Mucosa of descending colon (tissue), 3 donors: ENCODE measurements around the gene C15orf62. TPM values are rescaled to one million over a fixed set of nuclear protein-coding genes. Genes with fewer than 3 reads are reported as not detected.
A peak's percentile ranks its signal among the peaks of the same experiment; 100 is the strongest.

ENCODE experiments used
- ATAC-seq: fragments of 200-7000 bp; cut with Tn5 transposase; one replicate; pipeline ENCODE4 v1.9.1; 2020; ENCODE audit warnings: mild to moderate bottlenecking, moderate library complexity
- DNase-seq, 3 donors: peaks; one replicate each; pipeline ENCODE4 v3.0.0-alpha.2; 2020
- H3K36me3 ChIP-seq: fragments of 200-600 bp; one replicate; pipeline ENCODE4 v1.8.0; 2021; ENCODE audit warnings: low read depth, mild to moderate bottlenecking
- H3K4me1 ChIP-seq: fragments of 200-600 bp; one replicate; pipeline ENCODE4 v1.8.0; 2021; ENCODE audit warnings: low read depth, mild to moderate bottlenecking
- H3K4me3 ChIP-seq: fragments of 200-600 bp; one replicate; pipeline ENCODE4 v1.8.0; 2021; ENCODE audit warnings: mild to moderate bottlenecking
- H3K9me3 ChIP-seq: fragments of 200-600 bp; one replicate; pipeline ENCODE4 v1.8.0; 2021; ENCODE audit warnings: mild to moderate bottlenecking
- CTCF ChIP-seq: fragments of 200-600 bp; IDR thresholded peaks from one replicate; pipeline ENCODE4 v1.8.0; 2022; ENCODE audit warnings: antibody characterized with exemption, mild to moderate bottlenecking
- intact Hi-C, 2 donors: fragments of 100-400 bp; cut with DNase I in 1 of 2; cut with micrococcal nuclease in 1 of 2; formaldehyde crosslinking; loops; one replicate each; pipeline versions ENCODE4 v1.11.0 to v1.11.1; 2022; cut with DNase I, micrococcal nuclease
- total RNA-seq, 3 donors: library from RNA; stranded (reverse); fragmentation: NEBNext Ultra II Directional in 2 of 3; extraction: Animal tissue kit (Norgen Biotek cat#: 25700) in 2 of 3; gene quantifications; one replicate each; pipeline versions ENCODE4 v1.2.1 to v1.2.4, GENCODE V29; 2021 to 2023
- donor health status: DM: no; HTN: no; CAD: no; lungs with moderate emphysema.
- donor health status: DM: no; HTN: no; CAD: no.
- donor health status: DM: no; HTN: yes; CAD: no.

C15orf62 gene
- total RNA-seq, 3 donors from 2014 or later = 0.32 to 0.63 (median 0.35) TPM

GRCh38 chr15:40775740-40776536, 6.2 kb downstream of the C15orf62 start:
- Histone ChIP-seq H3K9me3 (no peaks in the 10 kb centered on the region), H3K36me3 (peaks cover 7% of the 10 kb centered on the region), H3K4me1 (no peaks in the 10 kb centered on the region), H3K4me3 (no peak overlapping the region)
- intact Hi-C loops = loop anchor here in 1 of 2 donors (1.0 kb wide), 1 partner anchor 25 kb away; no protein-coding TSS in a partner anchor
- TF ChIP-seq CTCF = no peak
- DNase-seq (peak in 2 of 3 donors; percentile 17 to 20), ATAC-seq (no peak)

GRCh38 chr15:40776537-40777141, 6.9 kb downstream of the C15orf62 start:
- DNase-seq (peak in 2 of 3 donors; percentile 26 to 51), ATAC-seq (peak; percentile 51)
- Histone ChIP-seq H3K9me3 (no peaks in the 10 kb centered on the region), H3K36me3 (peaks cover 7% of the 10 kb centered on the region), H3K4me3 (no peak overlapping the region), H3K4me1 (no peaks in the 10 kb centered on the region)
- TF ChIP-seq CTCF = no peak
- intact Hi-C loops = loop anchor here in 1 of 2 donors (1.0 kb wide), 1 partner anchor 25 kb away; no protein-coding TSS in a partner anchor

- TF ChIP-seq CTCF = peak; percentile 73
- H3K36me3 ChIP-seq = peaks cover 3% of the 10 kb centered on the region
- H3K4me3 ChIP-seq = no peak overlapping the region
- DNase-seq = peak; percentile 86 to 91 (median 91)
- intact Hi-C loops = loop anchor here in 1 of 2 donors (10.0 kb wide), 1 partner anchor 88 kb away; the partner anchor contains the start of gene RAD51
- ATAC-seq = peak; percentile 92
- no peaks in the 10 kb centered on the region for H3K9me3 ChIP-seq
- peaks cover 15% of the 10 kb centered on the region for H3K4me1 ChIP-seq
These were observed 12.9 kb downstream of the C15orf62 start for GRCh38 chr15:40782609-40783227.

- Histone ChIP-seq H3K4me1 (peaks cover 27% of the 10 kb centered on the region), H3K36me3 (no peaks in the 10 kb centered on the region), H3K9me3 (no peaks in the 10 kb centered on the region), H3K4me3 (no peak overlapping the region)
- ATAC-seq (no peak), DNase-seq (no peak)
- intact Hi-C loops = loop anchor here in 1 of 2 donors (10.0 kb wide), 1 partner anchor 90 kb away; the partner anchor contains the start of gene RAD51
- no peak for TF ChIP-seq CTCF
These were observed 15.4 kb downstream of the C15orf62 start for GRCh38 chr15:40785164-40785563.

GRCh38 chr15:40785814-40786213, 16.0 kb downstream of the C15orf62 start:
- intact Hi-C loops = loop anchor here in 1 of 2 donors (10.0 kb wide), 1 partner anchor 91 kb away; the partner anchor contains the start of gene RAD51
- Histone ChIP-seq H3K4me3 (no peak overlapping the region), H3K36me3 (no peaks in the 10 kb centered on the region), H3K9me3 (no peaks in the 10 kb centered on the region), H3K4me1 (peaks cover 30% of the 10 kb centered on the region)
- no peak for DNase-seq
- no peak for ATAC-seq
- no peak for TF ChIP-seq CTCF
